Measurements from ENCODE around the gene PMEL. TPM values are rescaled to one million over a fixed set of nuclear protein-coding genes. Genes with fewer than 3 reads are reported as not detected.
A peak's percentile ranks its signal among the peaks of the same experiment; 100 is the strongest.
"Not testable (repeated sequence)": the region's sequence is repeated elsewhere in the genome, so short reads cannot be mapped to it uniquely, and the experiment has no call there.

PMEL gene
- total RNA-seq, 1 experiment from 2014 or later = 2.0 TPM

GRCh38 chr12:55993230-55993853, 27.5 kb upstream of the PMEL start:
- CTCF ChIA-PET = interaction anchor here (0.6 kb wide), 1 partner anchor 19 kb away, joined by 4 read pairs; no protein-coding TSS in a partner anchor

DNA sequence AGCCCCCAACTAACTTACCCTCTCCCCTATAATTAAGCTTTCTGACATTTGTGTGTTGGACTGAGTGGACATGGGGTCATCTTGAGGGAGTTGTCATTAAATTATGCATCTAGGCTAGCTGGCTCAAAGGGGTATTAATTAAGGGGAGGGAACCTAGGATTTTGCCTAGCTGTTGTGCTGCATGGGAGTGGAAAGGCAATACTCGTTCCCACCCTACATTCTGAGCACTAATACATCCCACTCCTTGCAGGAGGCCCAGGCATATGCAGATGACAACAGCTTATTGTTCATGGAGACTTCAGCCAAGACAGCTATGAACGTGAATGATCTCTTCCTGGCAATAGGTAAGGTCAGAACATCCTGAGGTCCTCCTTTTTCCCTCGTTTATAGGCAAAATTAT, 25.3 kb upstream of the PMEL start:
- peaks cover 24% of the 10 kb centered on the region; the same call in 1 of the 2 replicates for H3K36me3 ChIP-seq (ENCODE audit: low read depth, low read length)
- no TSS peak for BruUV-seq (replicated peaks)
- no peak for DNase-seq
- no peaks in the 10 kb centered on the region for H3K4me1 ChIP-seq (ENCODE audit: insufficient read depth, low read length)
- no peak for ATAC-seq
- H2AFZ ChIP-seq (ENCODE audit: low read length) = no peak overlapping the region
- no peak overlapping the region for H3K4me3 ChIP-seq (ENCODE audit: low read length)
- no peaks in the 10 kb centered on the region for H3K9me3 ChIP-seq (ENCODE audit: low read length)
- H3K27me3 ChIP-seq (ENCODE audit: low read length) = no peaks in the 10 kb centered on the region
- POLR2A ChIA-PET (ENCODE audit: unreplicated experiment) = no interaction called here
- TF ChIP-seq EZH2 (IDR thresholded peaks at IDR 0.05; ENCODE audit: low read length, unreplicated experiment) (no peak), EZH2phosphoT487 (IDR thresholded peaks at IDR 0.05; ENCODE audit: borderline replicate concordance, low read length) (no peak), CTCF (conservative IDR thresholded peaks at IDR 0.05; ENCODE audit: low read depth, low read length) (no peak)
- intact Hi-C loops (cut with micrococcal nuclease) = no loop called here
- H3K79me2 ChIP-seq (ENCODE audit: low read length) = no peaks in the 10 kb centered on the region
- H3K9me2 ChIP-seq (replicated peaks; ENCODE audit: low read length) = no peaks in the 10 kb centered on the region
- no peak overlapping the region for H3K4me2 ChIP-seq (ENCODE audit: low read length)
- CTCF ChIA-PET = no interaction called here
- no peaks in the 10 kb centered on the region for H3F3A ChIP-seq (ENCODE audit: low read length, unreplicated experiment)
- no peak overlapping the region for H3K9ac ChIP-seq (ENCODE audit: low read length)
- no peaks in the 10 kb centered on the region for H4K20me1 ChIP-seq (ENCODE audit: low read length)
- no peak overlapping the region for H3K27ac ChIP-seq (ENCODE audit: low read length)

More at GRCh38 chr12:55993230-55993853, 27.5 kb upstream of the PMEL start:
- peaks cover 24% of the 10 kb centered on the region; the same call in 1 of the 2 replicates for H3K36me3 ChIP-seq (ENCODE audit: low read depth, low read length)
- H3K4me3 ChIP-seq (ENCODE audit: low read length) = no peak overlapping the region
- peaks cover 5% of the 10 kb centered on the region; the same call in 1 of the 2 replicates for H3K4me1 ChIP-seq (ENCODE audit: insufficient read depth, low read length)
- H3F3A ChIP-seq (ENCODE audit: low read length, unreplicated experiment) = no peaks in the 10 kb centered on the region
- ATAC-seq (no peak), DNase-seq (no peak)
- peaks cover 11% of the 10 kb centered on the region for H3K79me2 ChIP-seq (ENCODE audit: low read length)
- intact Hi-C loops (cut with micrococcal nuclease) = no loop called here
- no peak overlapping the region for H3K9ac ChIP-seq (ENCODE audit: low read length)
- no peak overlapping the region for H3K27ac ChIP-seq (ENCODE audit: low read length)
- TF ChIP-seq EZH2 (IDR thresholded peaks at IDR 0.05; ENCODE audit: low read length, unreplicated experiment) (no peak), CTCF (conservative IDR thresholded peaks at IDR 0.05; ENCODE audit: low read depth, low read length) (no peak), EZH2phosphoT487 (IDR thresholded peaks at IDR 0.05; ENCODE audit: borderline replicate concordance, low read length) (no peak)
- no peak overlapping the region for H2AFZ ChIP-seq (ENCODE audit: low read length)
- no peaks in the 10 kb centered on the region for H3K9me3 ChIP-seq (ENCODE audit: low read length)
- BruUV-seq (replicated peaks) = TSS peak; percentile 17
- no peaks in the 10 kb centered on the region for H3K9me2 ChIP-seq (replicated peaks; ENCODE audit: low read length)
- H3K27me3 ChIP-seq (ENCODE audit: low read length) = no peaks in the 10 kb centered on the region
- POLR2A ChIA-PET (ENCODE audit: unreplicated experiment) = no interaction called here
- H4K20me1 ChIP-seq (ENCODE audit: low read length) = no peaks in the 10 kb centered on the region
- no peak overlapping the region for H3K4me2 ChIP-seq (ENCODE audit: low read length)

- H3K4me1 ChIP-seq (ENCODE audit: insufficient read depth, low read length); H3K27ac ChIP-seq (ENCODE audit: low read length); BruUV-seq (replicated peaks); H3K79me2 ChIP-seq (ENCODE audit: low read length); H2AFZ ChIP-seq (ENCODE audit: low read length); H3K9ac ChIP-seq (ENCODE audit: low read length); H3K4me3 ChIP-seq (ENCODE audit: low read length); DNase-seq; intact Hi-C loops (cut with micrococcal nuclease); H3K9me3 ChIP-seq (ENCODE audit: low read length); POLR2A ChIA-PET (ENCODE audit: unreplicated experiment); H3F3A ChIP-seq (ENCODE audit: low read length, unreplicated experiment); H4K20me1 ChIP-seq (ENCODE audit: low read length); H3K4me2 ChIP-seq (ENCODE audit: low read length); H3K27me3 ChIP-seq (ENCODE audit: low read length); ATAC-seq; H3K9me2 ChIP-seq (replicated peaks; ENCODE audit: low read length); CTCF ChIA-PET: not testable (repeated sequence)
- H3K36me3 ChIP-seq (ENCODE audit: low read depth, low read length) = peaks cover 11% of the 10 kb centered on the region; the same call in 1 of the 2 replicates
Observed at GRCh38 chr12:55985976-55986375, 20.1 kb upstream of the PMEL start.

Measured in PC-3 (cell line).